Measurements from ENCODE around the gene GREB1L. TPM values are rescaled to one million over a fixed set of nuclear protein-coding genes. Genes with fewer than 3 reads are reported as not detected.

Gene GREB1L
- total RNA-seq, 3 donors from 2014 or later, result 0.26 to 1.0 (median 0.29) TPM

DNA sequence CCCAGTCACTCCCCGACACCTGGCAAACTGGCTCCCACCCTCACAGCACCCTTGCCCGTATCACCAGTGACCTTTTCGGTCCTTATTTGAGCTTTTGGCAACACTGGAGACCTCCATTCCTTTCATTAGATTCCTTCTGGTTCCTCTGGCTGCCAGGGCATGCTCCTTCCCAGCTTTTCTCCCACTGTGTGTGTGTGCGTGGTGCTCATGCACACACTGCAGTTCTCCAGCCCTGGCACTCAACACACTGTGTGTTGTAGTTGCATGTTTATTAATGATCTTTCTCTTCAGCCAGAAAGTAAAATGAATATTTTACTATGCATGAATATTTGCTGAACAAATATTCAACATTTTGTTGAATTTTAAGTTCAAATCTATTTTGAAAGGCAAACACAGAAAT is 219.4 kb downstream of the GREB1L start:
- intact Hi-C loops (cut with DNase I, micrococcal nuclease), result no loop called here
- no peaks in the 10 kb centered on the region for H3K36me3 ChIP-seq (ENCODE audit: low read depth)
- H3K4me3 ChIP-seq, result no peak overlapping the region
- no peaks in the 10 kb centered on the region for H3K4me1 ChIP-seq (ENCODE audit: low read depth)
- DNase-seq (no peak), ATAC-seq (no peak)
- H3K9me3 ChIP-seq, result no peaks in the 10 kb centered on the region
- no peak for TF ChIP-seq CTCF (IDR thresholded peaks at IDR 0.05)

DNA sequence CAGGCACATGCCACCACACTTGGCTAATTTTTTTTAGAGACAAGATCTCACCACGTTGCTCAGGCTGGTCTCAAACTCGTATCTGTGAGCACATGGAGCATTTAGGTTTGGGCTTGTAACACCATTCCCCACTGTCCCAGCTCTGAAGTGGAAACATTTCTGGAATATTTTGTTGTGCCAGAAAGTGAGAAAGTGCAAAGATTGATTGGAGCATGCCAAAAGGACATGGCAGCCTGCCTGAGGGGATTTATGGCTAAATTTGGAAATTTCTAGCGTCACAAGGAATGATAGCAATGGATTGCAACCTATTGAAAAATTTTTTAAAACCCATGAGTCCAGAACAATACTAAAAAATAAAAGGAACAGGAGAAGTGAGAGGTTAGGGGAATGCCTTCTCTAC is 221.7 kb downstream of the GREB1L start:
- ATAC-seq (no peak), DNase-seq (no peak)
- no peaks in the 10 kb centered on the region for H3K36me3 ChIP-seq (ENCODE audit: low read depth)
- intact Hi-C loops (cut with DNase I, micrococcal nuclease), result no loop called here
- H3K9me3 ChIP-seq, result no peaks in the 10 kb centered on the region
- no peak overlapping the region for H3K4me3 ChIP-seq
- no peaks in the 10 kb centered on the region for H3K4me1 ChIP-seq (ENCODE audit: low read depth)
- no peak for TF ChIP-seq CTCF (IDR thresholded peaks at IDR 0.05)

DNA sequence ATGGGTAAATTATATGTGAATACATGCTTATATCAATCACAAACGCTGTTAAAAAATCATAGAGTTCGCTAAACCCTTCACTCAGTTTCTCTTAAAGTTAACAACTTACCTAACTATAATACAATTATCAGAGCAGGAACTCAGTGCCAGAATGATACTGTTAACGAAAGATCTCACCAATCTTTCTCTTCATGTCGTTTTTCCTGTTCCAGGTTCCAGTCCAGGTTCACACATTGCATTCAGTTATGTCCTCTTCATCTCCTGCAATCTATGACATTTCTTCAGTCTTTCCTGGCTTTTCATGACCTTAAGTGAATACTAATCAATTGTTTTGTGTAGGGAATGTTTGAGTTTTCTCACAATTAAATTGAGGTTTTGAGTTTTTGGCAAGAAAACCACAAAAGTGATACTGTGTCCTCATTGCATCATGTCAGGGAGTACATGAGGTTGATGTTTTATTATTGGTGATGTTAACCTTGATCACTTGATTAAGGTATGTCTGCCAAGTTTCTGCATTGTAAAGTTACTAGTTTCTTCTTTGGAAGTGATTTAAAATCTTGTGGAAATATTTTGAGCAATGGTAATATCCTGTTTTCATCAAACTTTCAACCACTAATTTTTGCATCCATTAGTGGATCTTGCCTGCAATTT is 226.6 kb downstream of the GREB1L start:
- Histone ChIP-seq H3K4me1 (ENCODE audit: low read depth) (no peaks in the 10 kb centered on the region), H3K36me3 (ENCODE audit: low read depth) (no peaks in the 10 kb centered on the region), H3K4me3 (no peak overlapping the region), H3K9me3 (no peaks in the 10 kb centered on the region)
- intact Hi-C loops (cut with DNase I, micrococcal nuclease), result no loop called here
- DNase-seq, result no peak
- ATAC-seq, result no peak
- no peak for TF ChIP-seq CTCF (IDR thresholded peaks at IDR 0.05)

- DNase-seq, result no peak
- no peaks in the 10 kb centered on the region for H3K36me3 ChIP-seq (ENCODE audit: low read depth)
- no peaks in the 10 kb centered on the region for H3K4me1 ChIP-seq (ENCODE audit: low read depth)
- ATAC-seq, result no peak
- no peak for TF ChIP-seq CTCF (IDR thresholded peaks at IDR 0.05)
- intact Hi-C loops (cut with DNase I, micrococcal nuclease), result no loop called here
- H3K9me3 ChIP-seq, result no peaks in the 10 kb centered on the region
- H3K4me3 ChIP-seq, result no peak overlapping the region
Measured at GRCh38 chr18:21472741-21473140, 230.7 kb downstream of the GREB1L start.

- H3K4me3 ChIP-seq, result no peak overlapping the region
- intact Hi-C loops (cut with DNase I, micrococcal nuclease), result no loop called here
- no peak for DNase-seq
- ATAC-seq, result no peak
- H3K36me3 ChIP-seq (ENCODE audit: low read depth), result no peaks in the 10 kb centered on the region
- no peaks in the 10 kb centered on the region for H3K9me3 ChIP-seq
- no peak for TF ChIP-seq CTCF (IDR thresholded peaks at IDR 0.05)
- H3K4me1 ChIP-seq (ENCODE audit: low read depth), result no peaks in the 10 kb centered on the region
Measured at GRCh38 chr18:21474621-21475020, 232.6 kb downstream of the GREB1L start.

- Histone ChIP-seq H3K9me3 (no peaks in the 10 kb centered on the region), H3K36me3 (ENCODE audit: low read depth) (no peaks in the 10 kb centered on the region), H3K4me3 (no peak overlapping the region), H3K4me1 (ENCODE audit: low read depth) (no peaks in the 10 kb centered on the region)
- no peak for TF ChIP-seq CTCF (IDR thresholded peaks at IDR 0.05)
- no peak for ATAC-seq
- intact Hi-C loops (cut with DNase I, micrococcal nuclease), result no loop called here
- no peak for DNase-seq
Measured at GRCh38 chr18:21479721-21480120, 237.7 kb downstream of the GREB1L start.

All from mucosa of descending colon (tissue), 3 donors.